Measurements from ENCODE around the gene HADH. TPM values are rescaled to one million over a fixed set of nuclear protein-coding genes. Genes with fewer than 3 reads are reported as not detected.

The HADH gene
- total and polyA plus RNA-seq, 4 donors = 27.5 to 140 (median 94.3) TPM

GRCh38 chr4:108037884-108038283 is 48.2 kb downstream of the HADH start:
- 93% methylated on average over 2 of the region's 2 CpGs for WGBS

GRCh38 chr4:108042927-108043326 is 53.2 kb downstream of the HADH start:
- no peaks in the 10 kb centered on the region for H3K4me1 ChIP-seq (ENCODE audit: control insufficient read depth in 4 of 4, insufficient read depth in 4 of 4, low read length in 3 of 4)
- H3K36me3 ChIP-seq (ENCODE audit: control insufficient read depth in 4 of 4, insufficient read depth in 3 of 4, low read depth in 1 of 4, low read length in 3 of 4) = peaks cover 0 to 3% (median 0%) of the 10 kb centered on the region in 4 donors
- no peak overlapping the region for H3K4me3 ChIP-seq (ENCODE audit: low read depth in 1 of 3, low read length in 3 of 3)
- H3K27ac ChIP-seq (ENCODE audit: low read depth in 1 of 2, low read length in 2 of 2) = no peak overlapping the region
- 93% methylated on average over 3 of the region's 3 CpGs for WGBS
- no peaks in the 10 kb centered on the region for H3K9me3 ChIP-seq (ENCODE audit: control insufficient read depth in 4 of 4, low read length in 3 of 4)
- H3K27me3 ChIP-seq (ENCODE audit: control insufficient read depth in 4 of 4, insufficient read depth in 4 of 4, low read length in 3 of 4) = no peaks in the 10 kb centered on the region
- no peak for DNase-seq (ENCODE audit: low spot score)
- no peak overlapping the region for H3K9ac ChIP-seq (ENCODE audit: low read depth in 1 of 2, low read length in 2 of 2)
- TF ChIP-seq ZBTB33 (IDR thresholded peaks at IDR 0.05) = no peak
- TF ChIP-seq FOXA1 (IDR thresholded peaks at IDR 0.05) = no peak
- no peak for TF ChIP-seq REST (IDR thresholded peaks at IDR 0.05)
- no peak for TF ChIP-seq TAF1 (conservative IDR thresholded peaks at IDR 0.05)
- no peak for TF ChIP-seq GABPA (IDR thresholded peaks at IDR 0.05 in 1 of 2, conservative IDR thresholded peaks at IDR 0.05 in 1 of 2)
- no peak for TF ChIP-seq ATF3 (IDR thresholded peaks at IDR 0.05)
- TF ChIP-seq CTCF (IDR thresholded peaks at IDR 0.05; ENCODE audit: low read depth, low read length, missing input control) = no peak
- TF ChIP-seq HNF4A (conservative IDR thresholded peaks at IDR 0.05) = no peak
- no peak for TF ChIP-seq NR2F2 (IDR thresholded peaks at IDR 0.05)
- no peak for TF ChIP-seq FOXA2 (IDR thresholded peaks at IDR 0.05)
- TF ChIP-seq SP1 (IDR thresholded peaks at IDR 0.05) = no peak

More at GRCh38 chr4:108037884-108038283, 48.2 kb downstream of the HADH start:
- DNase-seq (ENCODE audit: low spot score) = no peak
- peaks cover 6 to 27% (median 24%) of the 10 kb centered on the region in 4 donors for H3K36me3 ChIP-seq (ENCODE audit: control insufficient read depth in 4 of 4, insufficient read depth in 3 of 4, low read depth in 1 of 4, low read length in 3 of 4)
- H3K9me3 ChIP-seq (ENCODE audit: control insufficient read depth in 4 of 4, low read length in 3 of 4) = no peaks in the 10 kb centered on the region
- no peak overlapping the region for H3K27ac ChIP-seq (ENCODE audit: low read depth in 1 of 2, low read length in 2 of 2)
- no peak overlapping the region for H3K9ac ChIP-seq (ENCODE audit: low read depth in 1 of 2, low read length in 2 of 2)
- H3K4me3 ChIP-seq (ENCODE audit: low read depth in 1 of 3, low read length in 3 of 3) = no peak overlapping the region
- no peak for TF ChIP-seq ZBTB33 (IDR thresholded peaks at IDR 0.05)
- no peak for TF ChIP-seq NR2F2 (IDR thresholded peaks at IDR 0.05)
- TF ChIP-seq EGR1 (IDR thresholded peaks at IDR 0.05; ENCODE audit: low read depth in 2 of 2) = no peak
- TF ChIP-seq MAX (IDR thresholded peaks at IDR 0.05) = no peak
- TF ChIP-seq CTCF (IDR thresholded peaks at IDR 0.05; ENCODE audit: low read depth, low read length, missing input control) = no peak
- no peaks in the 10 kb centered on the region for H3K4me1 ChIP-seq (ENCODE audit: control insufficient read depth in 4 of 4, insufficient read depth in 4 of 4, low read length in 3 of 4)
- no peaks in the 10 kb centered on the region for H3K27me3 ChIP-seq (ENCODE audit: control insufficient read depth in 4 of 4, insufficient read depth in 4 of 4, low read length in 3 of 4)

Measured in liver (tissue), 9 donors.